Vagina (tissue), 2 donors: ENCODE measurements around the gene SLC36A3. TPM values are rescaled to one million over a fixed set of nuclear protein-coding genes. Genes with fewer than 3 reads are reported as not detected.
"Not testable (repeated sequence)": the region's sequence is repeated elsewhere in the genome, so short reads cannot be mapped to it uniquely, and the experiment has no call there.

Source experiments
- DNase-seq, 2 donors: peaks; one replicate each; pipeline ENCODE4 v3.0.0-alpha.2; 2017; ENCODE audit errors: extremely low spot score in 2 of 2
- H3K27ac ChIP-seq: fragments of 200-600 bp; sonication (generic); one replicate; pipeline ENCODE4 v1.5.1; 2019
- H3K27me3 ChIP-seq: fragments of 200-600 bp; sonication (generic); one replicate; pipeline ENCODE4 v1.5.1; 2019
- H3K36me3 ChIP-seq, 2 donors: fragments of 200-600 bp; sonication (generic); one replicate each; pipeline ENCODE4 v1.5.1; 2017 to 2019
- H3K4me1 ChIP-seq: fragments of 200-600 bp; sonication (generic); one replicate; pipeline ENCODE4 v1.5.1; 2019
- H3K4me3 ChIP-seq, 2 donors: fragments of 200-600 bp; sonication (generic); 1 replicate in 1 of 2; 2 replicates in 1 of 2; pipeline ENCODE4 v1.5.1; 2016 to 2019
- H3K9me3 ChIP-seq: fragments of 200-600 bp; sonication (generic); one replicate; pipeline ENCODE4 v1.5.1; 2019
- POLR2A ChIP-seq, 2 donors: fragments of 450-650 bp; IDR thresholded peaks; one replicate each; pipeline ENCODE4 v1.6.1; 2017; ENCODE audit warnings: antibody characterized with exemption in 2 of 2, mild to moderate bottlenecking in 2 of 2, moderate library complexity in 2 of 2
- POLR2AphosphoS5 ChIP-seq, 2 donors: sonication (generic); formaldehyde crosslinking; IDR thresholded peaks; one replicate each; pipeline ENCODE4 v1.9.0; 2017; ENCODE audit warnings: antibody characterized with exemption in 2 of 2, mild to moderate bottlenecking in 2 of 2, low read depth in 1 of 2; ENCODE audit not compliant: insufficient read depth in 1 of 2
- intact Hi-C: fragments of 100-400 bp; cut with DNase I; formaldehyde crosslinking; loops from one replicate; pipeline ENCODE4 v1.15.1; 2023
- total RNA-seq: library from RNA; depleted of rRNA; stranded (reverse); fragments of >200 nt; gene quantifications from one replicate; pipeline ENCODE4 v1.2.3, GENCODE V29; 2016
- TF ChIP-seq, protein P1 (sequence below), 3 experiments: fragments of 450-650 bp in 2 of 3; fragments of 200-600 bp in 1 of 3; sonication (generic) in 1 of 3; IDR thresholded peaks; one replicate each; pipeline ENCODE4 v1.5.1; 2017 to 2019; ENCODE audit warnings: antibody characterized with exemption in 3 of 3, mild to moderate bottlenecking in 2 of 3, moderate library complexity in 2 of 3

The SLC36A3 gene
- total RNA-seq, 1 donor from 2014 or later, result not detected

- Histone ChIP-seq H3K4me1 (no peaks in the 10 kb centered on the region), H3K9me3 (no peaks in the 10 kb centered on the region), H3K4me3 (no peak overlapping the region), H3K27me3 (no peaks in the 10 kb centered on the region), H3K27ac (no peak overlapping the region), H3K36me3 (no peaks in the 10 kb centered on the region)
- intact Hi-C loops, result no loop called here
- DNase-seq, result no peak
- TF ChIP-seq POLR2AphosphoS5 (IDR thresholded peaks at IDR 0.05; ENCODE audit: insufficient read depth in 1 of 2, low read depth in 1 of 2), result no peak
- TF ChIP-seq POLR2A (IDR thresholded peaks at IDR 0.05), result no peak
- TF ChIP-seq, protein P1, sequence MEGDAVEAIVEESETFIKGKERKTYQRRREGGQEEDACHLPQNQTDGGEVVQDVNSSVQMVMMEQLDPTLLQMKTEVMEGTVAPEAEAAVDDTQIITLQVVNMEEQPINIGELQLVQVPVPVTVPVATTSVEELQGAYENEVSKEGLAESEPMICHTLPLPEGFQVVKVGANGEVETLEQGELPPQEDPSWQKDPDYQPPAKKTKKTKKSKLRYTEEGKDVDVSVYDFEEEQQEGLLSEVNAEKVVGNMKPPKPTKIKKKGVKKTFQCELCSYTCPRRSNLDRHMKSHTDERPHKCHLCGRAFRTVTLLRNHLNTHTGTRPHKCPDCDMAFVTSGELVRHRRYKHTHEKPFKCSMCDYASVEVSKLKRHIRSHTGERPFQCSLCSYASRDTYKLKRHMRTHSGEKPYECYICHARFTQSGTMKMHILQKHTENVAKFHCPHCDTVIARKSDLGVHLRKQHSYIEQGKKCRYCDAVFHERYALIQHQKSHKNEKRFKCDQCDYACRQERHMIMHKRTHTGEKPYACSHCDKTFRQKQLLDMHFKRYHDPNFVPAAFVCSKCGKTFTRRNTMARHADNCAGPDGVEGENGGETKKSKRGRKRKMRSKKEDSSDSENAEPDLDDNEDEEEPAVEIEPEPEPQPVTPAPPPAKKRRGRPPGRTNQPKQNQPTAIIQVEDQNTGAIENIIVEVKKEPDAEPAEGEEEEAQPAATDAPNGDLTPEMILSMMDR (IDR thresholded peaks at IDR 0.05), result no peak
These were observed 60.4 kb downstream of the SLC36A3 start for GRCh38 chr5:151243127-151243526.

DNA sequence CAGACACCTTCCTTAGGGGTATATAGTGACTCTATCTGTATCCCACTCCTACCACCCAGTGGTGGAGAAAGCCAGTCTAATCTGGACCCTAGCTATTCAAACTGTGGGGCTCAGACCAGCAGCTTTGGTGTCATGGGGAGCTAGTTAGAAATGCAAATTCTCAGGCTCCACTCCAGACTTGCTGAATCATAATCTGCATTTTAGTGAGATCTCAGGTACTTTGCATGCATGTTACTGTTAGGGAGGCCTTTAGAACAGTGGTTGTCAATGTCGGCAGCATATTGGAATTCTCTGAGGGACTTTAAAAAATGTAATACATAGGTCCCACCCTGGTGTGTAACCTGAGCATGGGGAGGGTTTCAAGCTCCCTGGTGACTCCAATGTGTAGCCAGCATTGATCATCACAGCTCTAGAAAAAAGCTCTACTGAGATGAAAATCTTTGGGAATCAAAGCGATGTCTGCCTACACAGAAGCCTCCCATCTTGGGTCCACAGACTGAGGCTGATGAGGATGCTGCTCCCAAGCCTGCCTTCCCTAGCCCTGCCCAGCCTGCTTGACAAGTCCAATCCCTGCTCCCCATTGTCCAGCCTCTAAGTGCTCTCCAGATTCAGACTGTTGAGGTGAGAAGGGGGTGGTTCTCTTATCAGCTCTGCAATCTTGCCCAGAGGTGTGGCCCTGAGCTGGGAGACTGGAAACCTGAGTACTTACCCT lies 62.5 kb downstream of the SLC36A3 start:
- no peak for DNase-seq
- TF ChIP-seq POLR2A (IDR thresholded peaks at IDR 0.05), result no peak
- TF ChIP-seq, protein P1 (IDR thresholded peaks at IDR 0.05), result no peak
- no peak for TF ChIP-seq POLR2AphosphoS5 (IDR thresholded peaks at IDR 0.05; ENCODE audit: insufficient read depth in 1 of 2, low read depth in 1 of 2)
- H3K27me3 ChIP-seq, result no peaks in the 10 kb centered on the region
- intact Hi-C loops, result no loop called here
- no peak overlapping the region for H3K27ac ChIP-seq
- no peaks in the 10 kb centered on the region for H3K4me1 ChIP-seq
- no peaks in the 10 kb centered on the region for H3K9me3 ChIP-seq
- H3K4me3 ChIP-seq, result no peak overlapping the region
- H3K36me3 ChIP-seq, result no peaks in the 10 kb centered on the region

DNA sequence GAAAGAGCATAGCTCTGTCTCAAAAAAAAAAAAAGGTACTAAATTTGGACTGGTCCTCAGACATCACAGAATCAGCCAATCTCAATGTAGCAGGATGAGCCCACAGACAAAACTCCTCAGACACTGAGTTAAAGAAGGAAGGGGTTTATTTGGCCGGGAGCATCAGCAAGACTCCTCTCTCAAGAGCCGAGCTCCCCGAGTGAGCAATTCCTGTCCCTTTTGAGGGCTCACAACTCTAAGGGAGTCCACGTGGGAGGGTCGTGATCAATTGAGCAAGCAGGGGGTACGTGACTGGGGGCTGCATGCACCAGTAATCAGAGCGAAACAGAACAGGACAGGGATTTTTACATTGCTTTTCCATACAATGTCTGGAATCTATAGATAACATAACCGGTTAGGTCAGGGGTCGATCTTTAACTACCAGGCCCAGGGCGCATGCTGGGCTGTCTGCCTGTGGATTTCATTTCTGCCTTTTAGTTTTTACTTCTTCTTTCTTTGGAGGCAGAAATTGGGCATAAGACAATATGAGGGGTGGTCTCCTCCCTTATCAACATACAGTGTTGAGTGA lies 63.2 kb downstream of the SLC36A3 start:
- intact Hi-C loops, DNase-seq, H3K4me3 ChIP-seq, H3K36me3 ChIP-seq, H3K27me3 ChIP-seq, H3K9me3 ChIP-seq, H3K27ac ChIP-seq, H3K4me1 ChIP-seq: not testable (repeated sequence)

GRCh38 chr5:151239237-151239861 lies 64.2 kb downstream of the SLC36A3 start:
- Histone ChIP-seq H3K4me3 (peak overlapping the region in 1 of 2 donors; percentile 34), H3K27ac (no peak overlapping the region), H3K9me3 (no peaks in the 10 kb centered on the region), H3K36me3 (no peaks in the 10 kb centered on the region), H3K4me1 (peaks cover 8% of the 10 kb centered on the region), H3K27me3 (no peaks in the 10 kb centered on the region)
- intact Hi-C loops, result no loop called here
- no peak for DNase-seq
- TF ChIP-seq POLR2AphosphoS5 (IDR thresholded peaks at IDR 0.05; ENCODE audit: insufficient read depth in 1 of 2, low read depth in 1 of 2), result no peak
- TF ChIP-seq, protein P1 (IDR thresholded peaks at IDR 0.05), result peak in 2 of 3 experiments; percentile 21 to 81

DNA sequence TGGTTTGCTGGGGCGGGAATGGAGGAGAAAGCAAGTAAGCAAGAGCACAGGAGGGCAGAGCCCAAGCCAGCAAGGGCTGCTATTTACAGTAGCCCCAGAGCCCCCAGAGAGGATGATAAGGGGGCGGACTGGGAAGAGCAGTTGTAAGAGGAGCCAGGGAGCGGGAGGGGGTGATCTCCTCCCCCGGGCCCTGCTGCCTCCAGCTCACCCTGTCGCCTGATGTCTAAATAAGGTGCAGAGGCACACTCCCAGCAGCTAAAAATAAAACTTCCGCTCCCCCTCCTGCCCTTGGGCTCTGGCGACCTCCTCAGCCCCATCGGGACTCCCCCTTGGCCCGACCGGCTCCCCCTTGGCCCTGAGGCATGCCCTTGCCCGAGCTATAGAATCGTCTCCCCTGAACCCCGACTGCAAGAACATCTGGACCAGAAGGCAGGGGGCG lies 65.2 kb downstream of the SLC36A3 start:
- no peak for DNase-seq
- no peaks in the 10 kb centered on the region for H3K9me3 ChIP-seq
- H3K36me3 ChIP-seq, result no peaks in the 10 kb centered on the region
- no peaks in the 10 kb centered on the region for H3K27me3 ChIP-seq
- peak overlapping the region in 1 of 2 donors; percentile 34 for H3K4me3 ChIP-seq
- TF ChIP-seq POLR2AphosphoS5 (IDR thresholded peaks at IDR 0.05; ENCODE audit: insufficient read depth in 1 of 2, low read depth in 1 of 2), result peak in 1 of 2 donors; percentile 34
- TF ChIP-seq, protein P1 (IDR thresholded peaks at IDR 0.05), result no peak
- TF ChIP-seq POLR2A (IDR thresholded peaks at IDR 0.05), result no peak
- peaks cover 12% of the 10 kb centered on the region for H3K4me1 ChIP-seq
- intact Hi-C loops, result no loop called here
- peak overlapping the region; percentile 4 for H3K27ac ChIP-seq
